Kidney tubule cell (primary cell): ENCODE data around the gene HOXD3.

ENCODE experiments used
- DNase-seq: peaks from one replicate; pipeline ENCODE4 v3.0.0-alpha.2; 2018; ENCODE audit warnings: low spot score

HOXD3 gene

DNA sequence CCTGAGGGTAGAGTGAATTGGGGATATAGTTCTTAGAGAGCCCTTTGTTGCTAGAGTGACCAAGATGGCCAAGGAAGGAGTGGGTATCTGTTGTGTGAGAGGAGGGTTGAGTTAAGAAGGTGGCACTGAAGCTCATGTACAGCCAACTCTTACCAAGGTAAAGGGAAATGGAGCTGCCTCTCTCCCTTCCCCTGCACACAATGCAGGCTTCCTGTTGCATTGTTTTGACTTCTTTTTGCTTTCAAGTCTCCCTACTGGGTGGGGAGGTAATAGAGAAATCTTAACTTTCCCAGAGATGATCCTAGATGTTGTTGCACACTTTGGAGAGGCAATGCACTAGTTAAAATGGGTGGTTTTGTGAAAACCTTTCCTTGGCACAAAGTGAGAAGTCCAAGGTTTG is 55.2 kb downstream of the HOXD3 start:
- DNase-seq: no peak

DNA sequence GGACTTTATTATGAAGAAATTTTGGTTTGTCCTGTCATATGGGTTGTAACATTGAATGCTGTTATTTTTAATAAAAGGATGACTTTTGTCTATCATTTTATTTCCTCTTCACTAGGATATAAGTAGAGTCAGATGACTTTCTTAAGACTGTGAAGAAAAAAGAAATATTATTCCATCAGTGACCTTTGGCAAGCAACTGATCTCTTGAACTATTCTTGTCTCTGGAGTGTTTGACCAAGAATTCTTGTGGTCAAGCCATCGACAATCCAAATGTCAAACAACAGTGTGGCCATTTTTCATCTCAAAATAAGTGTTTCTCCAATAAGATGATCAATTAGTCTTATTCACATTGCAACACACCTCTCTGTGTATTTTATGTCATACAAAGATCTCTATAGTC is 56.3 kb downstream of the HOXD3 start:
- DNase-seq: no peak
